ENCODE measurements around the gene OSBPL2.

DNA sequence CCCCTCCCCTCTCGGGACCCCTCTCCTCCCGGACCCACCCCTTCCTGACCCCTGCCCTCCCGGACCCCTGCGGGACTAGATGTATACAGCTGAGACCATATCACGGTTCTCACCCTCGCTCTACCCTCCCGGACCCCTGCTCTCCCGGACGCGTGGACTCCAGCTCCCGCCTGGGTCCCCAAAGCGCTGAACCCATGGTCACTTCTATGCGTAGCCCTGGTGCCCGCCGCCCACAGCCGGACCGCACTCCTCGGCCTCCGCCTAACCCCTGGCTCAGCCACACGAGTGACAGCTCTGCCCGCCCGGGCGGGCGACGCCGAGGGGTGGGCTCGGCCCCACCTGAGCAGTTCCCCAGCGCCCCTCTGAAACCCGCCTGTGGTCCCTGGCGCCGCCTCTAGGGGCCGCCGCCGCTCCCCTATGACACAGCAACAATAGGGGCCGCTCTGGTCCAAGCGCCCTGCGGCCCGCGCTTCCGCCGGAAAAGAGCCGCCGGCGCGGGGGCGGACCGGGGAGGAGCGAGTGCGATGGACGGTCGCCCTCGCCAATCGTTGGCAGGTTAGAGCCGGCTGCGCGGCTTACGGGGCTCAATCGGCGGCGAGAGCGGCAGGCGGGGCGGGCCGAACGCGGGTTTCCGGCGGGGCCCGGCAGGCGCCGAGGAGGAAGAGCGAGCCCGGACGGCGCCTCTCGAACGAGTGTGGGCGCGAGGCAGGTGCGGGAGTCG, 64.2 kb downstream of the OSBPL2 start, which contains the start of gene ADRM1:
- TF ChIP-seq, protein P1, sequence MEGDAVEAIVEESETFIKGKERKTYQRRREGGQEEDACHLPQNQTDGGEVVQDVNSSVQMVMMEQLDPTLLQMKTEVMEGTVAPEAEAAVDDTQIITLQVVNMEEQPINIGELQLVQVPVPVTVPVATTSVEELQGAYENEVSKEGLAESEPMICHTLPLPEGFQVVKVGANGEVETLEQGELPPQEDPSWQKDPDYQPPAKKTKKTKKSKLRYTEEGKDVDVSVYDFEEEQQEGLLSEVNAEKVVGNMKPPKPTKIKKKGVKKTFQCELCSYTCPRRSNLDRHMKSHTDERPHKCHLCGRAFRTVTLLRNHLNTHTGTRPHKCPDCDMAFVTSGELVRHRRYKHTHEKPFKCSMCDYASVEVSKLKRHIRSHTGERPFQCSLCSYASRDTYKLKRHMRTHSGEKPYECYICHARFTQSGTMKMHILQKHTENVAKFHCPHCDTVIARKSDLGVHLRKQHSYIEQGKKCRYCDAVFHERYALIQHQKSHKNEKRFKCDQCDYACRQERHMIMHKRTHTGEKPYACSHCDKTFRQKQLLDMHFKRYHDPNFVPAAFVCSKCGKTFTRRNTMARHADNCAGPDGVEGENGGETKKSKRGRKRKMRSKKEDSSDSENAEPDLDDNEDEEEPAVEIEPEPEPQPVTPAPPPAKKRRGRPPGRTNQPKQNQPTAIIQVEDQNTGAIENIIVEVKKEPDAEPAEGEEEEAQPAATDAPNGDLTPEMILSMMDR (IDR thresholded peaks at IDR 0.05): peak; percentile 94 to 99 (median 96)
- peak in 1 of 2 donors; percentile 71 for TF ChIP-seq POLR2A (IDR thresholded peaks at IDR 0.05)
